Pancreas (tissue), 10 donors: ENCODE results near the gene ZC3H18. TPM values are rescaled to one million over a fixed set of nuclear protein-coding genes. Genes with fewer than 3 reads are reported as not detected.

ENCODE experiments used
- ATAC-seq, 4 donors: fragments of 200-7000 bp; cut with Tn5 transposase; one replicate each; pipeline versions ENCODE4 v1.8.0 to v1.9.1; 2020; ENCODE audit warnings: mild to moderate bottlenecking in 4 of 4, moderate library complexity in 4 of 4
- DNase-seq, 6 donors: peaks; one replicate each; pipeline ENCODE4 v3.0.0-alpha.2; 2020
- FAIRE-seq: peaks from 2 replicates; lab custom pipeline; 2012; peaks lifted over from hg19 to GRCh38; lab: Jason Lieb, UNC
- H3K27ac ChIP-seq, 4 donors: fragments of 200-600 bp; sonication (generic); 1 replicate in 3 of 4; 2 replicates in 1 of 4; pipeline versions ENCODE4 v1.5.0 to v1.8.0; 2020
- H3K27me3 ChIP-seq, 4 donors: fragments of 200-600 bp; one replicate each; pipeline ENCODE4 v1.8.0; 2021
- H3K36me3 ChIP-seq, 3 donors: fragments of 200-600 bp; sonication (generic) in 1 of 3; one replicate each; pipeline versions ENCODE4 v1.5.0 to v1.8.0; 2020 to 2021
- H3K4me1 ChIP-seq, 3 donors: fragments of 200-600 bp; one replicate each; pipeline ENCODE4 v1.8.0; 2021
- H3K4me3 ChIP-seq, 4 donors: fragments of 200-600 bp; sonication (generic) in 2 of 4; one replicate each; pipeline versions ENCODE4 v1.5.0 to v1.8.0; 2020 to 2021
- H3K9me3 ChIP-seq, 4 donors: fragments of 200-600 bp; one replicate each; pipeline ENCODE4 v1.8.0; 2021
- CTCF ChIP-seq, 4 donors: fragments of 200-600 bp; sonication (generic) in 3 of 4; IDR thresholded peaks; one replicate each; pipeline versions ENCODE4 v1.5.0 to v1.8.0; 2021; ENCODE audit warnings: antibody characterized with exemption in 4 of 4
- WGBS, 2 donors: extraction: QIAGEN DNeasy Blood & Tissue Kit; methylation state at CpG; one replicate each; pipeline ENCODE4 v1.1.7; 2013; 5-methylcytosine and 5-hydroxymethylcytosine counted together
- intact Hi-C, 3 donors: fragments of 100-400 bp; cut with DNase I; formaldehyde crosslinking; loops; one replicate each; pipeline versions ENCODE4 v1.11.1 to v1.14.2; 2022
- polyA plus RNA-seq, 2 donors: library from polyadenylated mRNA; stranded (reverse); fragments of 200-250 nt; gene quantifications; one replicate each; pipeline ENCODE4 v1.2.3, GENCODE V29; 2013
- total RNA-seq, 6 donors: library from RNA; stranded (reverse); fragmentation: NEBNext Ultra II Directional in 4 of 6; extraction: Animal tissue kit (Norgen Biotek cat#: 25700) in 4 of 6; gene quantifications; one replicate each; pipeline versions ENCODE4 v1.2.1 to v1.2.4, GENCODE V29; 2021 to 2023
- donor health status: healthy with polysubstance abuse.
- donor health status: DM: no; HTN: no; CAD: no; lungs with moderate emphysema.
- donor health status: DM: no; HTN: no; CAD: no.
- donor health status: control.
- donor health status: control.
- donor health status: Bipolar disorder and iron deficiency.
- donor health status: DM: yes; HTN: yes; CAD: no.
- donor health status: DM: no; HTN: no; CAD: no.
- donor health status: DM: no; HTN: no; CAD: no.
- donor health status: DM: yes; HTN: yes; CAD: no.

ZC3H18 gene
- total and polyA plus RNA-seq, 8 donors, result 12.2 to 27.6 (median 16.8) TPM

GRCh38 chr16:88673716-88674379, 103.6 kb downstream of the ZC3H18 start:
- no peak for DNase-seq
- H3K4me1 ChIP-seq, result no peaks in the 10 kb centered on the region
- H3K27ac ChIP-seq, result no peak overlapping the region
- no peaks in the 10 kb centered on the region for H3K36me3 ChIP-seq
- no peak for FAIRE-seq
- no peak for TF ChIP-seq CTCF (IDR thresholded peaks at IDR 0.05)
- H3K4me3 ChIP-seq, result no peak overlapping the region
- WGBS, 2 donors, result 85 to 88% methylated on average over 19 of the region's 19 CpGs
- no peaks in the 10 kb centered on the region for H3K9me3 ChIP-seq
- H3K27me3 ChIP-seq, result no peaks in the 10 kb centered on the region
- intact Hi-C loops, result no loop called here
- ATAC-seq, result no peak

GRCh38 chr16:88676502-88677242, 106.5 kb downstream of the ZC3H18 start:
- Histone ChIP-seq H3K27ac (no peak overlapping the region), H3K36me3 (no peaks in the 10 kb centered on the region), H3K27me3 (no peaks in the 10 kb centered on the region), H3K4me1 (no peaks in the 10 kb centered on the region), H3K9me3 (no peaks in the 10 kb centered on the region), H3K4me3 (no peak overlapping the region)
- TF ChIP-seq CTCF (IDR thresholded peaks at IDR 0.05), result no peak
- ATAC-seq (no peak), DNase-seq (peak in 1 of 6 donors; percentile 60), FAIRE-seq (no peak)
- intact Hi-C loops, result no loop called here
- 87 to 88% methylated on average over 21 to 22 of the region's 22 CpGs for WGBS, 2 donors

GRCh38 chr16:88677721-88678120, 107.5 kb downstream of the ZC3H18 start:
- intact Hi-C loops, result no loop called here
- Histone ChIP-seq H3K9me3 (no peaks in the 10 kb centered on the region), H3K36me3 (no peaks in the 10 kb centered on the region), H3K4me3 (no peak overlapping the region), H3K27ac (no peak overlapping the region), H3K27me3 (no peaks in the 10 kb centered on the region), H3K4me1 (no peaks in the 10 kb centered on the region)
- DNase-seq (no peak), ATAC-seq (no peak), FAIRE-seq (no peak)
- WGBS, 2 donors, result 80 to 85% methylated on average over 13 of the region's 13 CpGs
- no peak for TF ChIP-seq CTCF (IDR thresholded peaks at IDR 0.05)

- Histone ChIP-seq H3K36me3 (no peaks in the 10 kb centered on the region), H3K9me3 (no peaks in the 10 kb centered on the region), H3K27ac (no peak overlapping the region), H3K4me3 (no peak overlapping the region), H3K27me3 (no peaks in the 10 kb centered on the region), H3K4me1 (no peaks in the 10 kb centered on the region)
- peak in 2 of 6 donors; percentile 54 to 74 for DNase-seq
- TF ChIP-seq CTCF (IDR thresholded peaks at IDR 0.05), result no peak
- intact Hi-C loops, result no loop called here
- WGBS, 2 donors, result 81 to 85% methylated on average over 32 of the region's 32 CpGs
- FAIRE-seq, result no peak
- no peak for ATAC-seq
Observed at GRCh38 chr16:88678224-88678979, 108.2 kb downstream of the ZC3H18 start.
